ENCODE results near the gene TNRC6B.
A peak's percentile ranks its signal among the peaks of the same experiment; 100 is the strongest.
"Not testable (repeated sequence)": the region's sequence is repeated elsewhere in the genome, so short reads cannot be mapped to it uniquely, and the experiment has no call there.

The TNRC6B gene

GRCh38 chr22:40183029-40183581 lies 5.4 kb downstream of the TNRC6B start:
- peak; percentile 54 for DNase-seq (ENCODE audit: low read depth)

- DNase-seq (ENCODE audit: low read depth): not testable (repeated sequence)
Measured at GRCh38 chr22:40183603-40184002, 5.9 kb downstream of the TNRC6B start.

- DNase-seq (ENCODE audit: low read depth): no peak
Measured at GRCh38 chr22:40187389-40187788, 9.7 kb downstream of the TNRC6B start.

- no peak for DNase-seq (ENCODE audit: low read depth)
Measured at GRCh38 chr22:40189997-40190396, 12.3 kb downstream of the TNRC6B start.

GRCh38 chr22:40190501-40190900 lies 12.8 kb downstream of the TNRC6B start:
- DNase-seq (ENCODE audit: low read depth): no peak

- DNase-seq (ENCODE audit: low read depth): no peak
Measured at GRCh38 chr22:40193429-40194421, 16.0 kb downstream of the TNRC6B start.

GRCh38 chr22:40194656-40195055 lies 16.9 kb downstream of the TNRC6B start:
- no peak for DNase-seq (ENCODE audit: low read depth)

- DNase-seq (ENCODE audit: low read depth): peak; percentile 86
Measured at GRCh38 chr22:40196628-40197360, 19.1 kb downstream of the TNRC6B start.

GRCh38 chr22:40197421-40197820 lies 19.7 kb downstream of the TNRC6B start:
- DNase-seq (ENCODE audit: low read depth): not testable (repeated sequence)

- DNase-seq (ENCODE audit: low read depth): no peak
Measured at GRCh38 chr22:40198733-40199132, 21.0 kb downstream of the TNRC6B start.

- DNase-seq (ENCODE audit: low read depth): no peak
Measured at GRCh38 chr22:40199223-40199622, 21.5 kb downstream of the TNRC6B start.

- DNase-seq (ENCODE audit: low read depth): no peak
Measured at GRCh38 chr22:40199852-40200251, 22.1 kb downstream of the TNRC6B start.

- DNase-seq (ENCODE audit: low read depth): no peak
Measured at GRCh38 chr22:40200795-40201530, 23.2 kb downstream of the TNRC6B start.

GRCh38 chr22:40202225-40202944 lies 24.7 kb downstream of the TNRC6B start:
- no peak for DNase-seq (ENCODE audit: low read depth)

- DNase-seq (ENCODE audit: low read depth): no peak
Measured at GRCh38 chr22:40203572-40203971, 25.8 kb downstream of the TNRC6B start.

GRCh38 chr22:40204321-40205116 lies 26.8 kb downstream of the TNRC6B start:
- no peak for DNase-seq (ENCODE audit: low read depth)

GRCh38 chr22:40206561-40206960 lies 28.8 kb downstream of the TNRC6B start:
- no peak for DNase-seq (ENCODE audit: low read depth)

- no peak for DNase-seq (ENCODE audit: low read depth)
Measured at GRCh38 chr22:40210818-40211217, 33.1 kb downstream of the TNRC6B start.

- no peak for DNase-seq (ENCODE audit: low read depth)
Measured at GRCh38 chr22:40211476-40212054, 33.8 kb downstream of the TNRC6B start.

GRCh38 chr22:40212121-40212520 lies 34.4 kb downstream of the TNRC6B start:
- no peak for DNase-seq (ENCODE audit: low read depth)

All from stromal cell of bone marrow (primary cell).